GM12878 (cell line): ENCODE measurements around the gene BAIAP2L1. TPM values are rescaled to one million over a fixed set of nuclear protein-coding genes. Genes with fewer than 3 reads are reported as not detected.

Experiments used
- ATAC-seq: fragments of 200-7000 bp; cut with Tn5 transposase; 3 replicates; pipeline ENCODE4 v1.9.1; 2020; ENCODE audit warnings: mild to moderate bottlenecking, moderate library complexity
- BruUV-seq: library from RNA; stranded (reverse); fragments of 400-500 nt; replicated peaks from 2 replicates; lab custom pipeline; 2021; lab: Mats Ljungman, UMichigan
- CTCF ChIA-PET: fragments of 300-600 bp; sonication (Branson Sonifier 250); formaldehyde crosslinking; extraction: SDS; loops from one replicate; lab custom pipeline; 2021; ENCODE audit warnings: inconsistent platforms; lab: Yijun Ruan, JAX
- POLR2A ChIA-PET: fragments of 350-600 bp; formaldehyde crosslinking; extraction: SDS; loops from one replicate; lab custom pipeline; 2021; ENCODE audit warnings: inconsistent platforms; lab: Charles Lee
- RAD21 ChIA-PET: fragments of 300-600 bp; sonication (Branson Sonifier 250); formaldehyde crosslinking; loops from one replicate; lab custom pipeline; 2023; ENCODE audit warnings: antibody characterized with exemption; ENCODE audit not compliant: unreplicated experiment; lab: Charles Lee
- SMC1A ChIA-PET: fragments of 300-600 bp; sonication (Branson Sonifier 250); formaldehyde crosslinking; loops from one replicate; lab custom pipeline; 2023; ENCODE audit not compliant: unreplicated experiment, uncharacterized antibody; lab: Charles Lee
- DNase-seq: peaks from one replicate; pipeline ENCODE4 v3.0.0-alpha.2; 2011; ENCODE audit warnings: low read depth, low spot score
- FAIRE-seq: peaks from 3 replicates; lab custom pipeline; 2011; peaks lifted over from hg19 to GRCh38; lab: Jason Lieb, UNC
- H2AFZ ChIP-seq: 2 replicates; pipeline ENCODE4 v1.6.0; 2011; ENCODE audit warnings: low read depth, low read length, control low read depth; ENCODE audit not compliant: control insufficient read depth
- H3K27ac ChIP-seq: 2 replicates; pipeline ENCODE4 v1.5.1; 2011; ENCODE audit warnings: control low read depth; ENCODE audit not compliant: control insufficient read depth, insufficient read depth
- H3K27me3 ChIP-seq, 2 experiments: replicated peaks in 1 of 2; 2 replicates each; pipeline versions ENCODE4 v1.6.0 to v1.6.1; 2011; ENCODE audit warnings: low read length in 1 of 2; ENCODE audit not compliant: control insufficient read depth in 2 of 2, insufficient read depth in 2 of 2
- H3K36me3 ChIP-seq, 2 experiments: 2 replicates each; pipeline ENCODE4 v1.5.1; 2011; ENCODE audit warnings: low read length in 1 of 2; ENCODE audit not compliant: control insufficient read depth in 2 of 2, insufficient read depth in 2 of 2
- H3K4me1 ChIP-seq: 2 replicates; pipeline ENCODE4 v1.6.1; 2011; ENCODE audit warnings: mild to moderate bottlenecking, low read length, moderate library complexity, mixed read lengths; ENCODE audit not compliant: control insufficient read depth, insufficient read depth
- H3K4me2 ChIP-seq: 2 replicates; pipeline ENCODE4 v1.6.0; 2011; ENCODE audit warnings: control low read depth; ENCODE audit not compliant: control insufficient read depth, insufficient read depth
- H3K4me3 ChIP-seq: fragments of 200-600 bp; sonication (generic); 2 replicates; pipeline ENCODE4 v1.5.1; 2016
- H3K79me2 ChIP-seq: 2 replicates; pipeline ENCODE4 v1.6.0; 2011; ENCODE audit warnings: low read length; ENCODE audit not compliant: control insufficient read depth, insufficient read depth
- H3K9ac ChIP-seq: 2 replicates; pipeline ENCODE4 v1.8.0; 2011; ENCODE audit warnings: low read length, control low read depth, mixed read lengths; ENCODE audit not compliant: control insufficient read depth, insufficient read depth
- H3K9me3 ChIP-seq: replicated peaks from 3 replicates; pipeline ENCODE4 v1.5.1; 2011; ENCODE audit warnings: mild to moderate bottlenecking, low read length; ENCODE audit not compliant: control insufficient read depth, insufficient read depth
- H4K20me1 ChIP-seq: 2 replicates; pipeline ENCODE4 v1.6.0; 2011; ENCODE audit not compliant: control insufficient read depth, insufficient read depth
- BCL11A ChIP-seq: IDR thresholded peaks from 2 replicates; pipeline ENCODE4 v1.6.1; 2011; ENCODE audit warnings: low read depth, low read length
- ESRRA ChIP-seq: IDR thresholded peaks from 2 replicates; pipeline ENCODE4 v1.6.1; 2012; ENCODE audit warnings: mild to moderate bottlenecking, low read length, improper control_type of control experiment
- GATAD2B ChIP-seq: fragments of 450-650 bp; conservative IDR thresholded peaks from 2 replicates; pipeline ENCODE4 v1.6.1; 2017; ENCODE audit warnings: low read depth, mild to moderate bottlenecking, moderate library complexity
- HCFC1 ChIP-seq: fragments of 150-350 bp; IDR thresholded peaks from 2 replicates; pipeline ENCODE4 v1.6.1; 2014; ENCODE audit warnings: low read length
- IRF3 ChIP-seq: fragments of 450-650 bp; IDR thresholded peaks from 2 replicates; pipeline ENCODE4 v1.6.1; 2014; ENCODE audit warnings: mild to moderate bottlenecking
- IRF4 ChIP-seq: IDR thresholded peaks from 2 replicates; pipeline ENCODE4 v1.6.1; 2011; ENCODE audit warnings: low read depth, low read length
- MEF2B ChIP-seq: fragments of 450-650 bp; IDR thresholded peaks from 2 replicates; pipeline ENCODE4 v1.6.1; 2018; ENCODE audit warnings: mild to moderate bottlenecking, moderate library complexity; ENCODE audit not compliant: partially characterized antibody, poor library complexity, severe bottlenecking
- MTA3 ChIP-seq: IDR thresholded peaks from 2 replicates; pipeline ENCODE4 v1.6.1; 2012; ENCODE audit warnings: low read length, inconsistent platforms, borderline replicate concordance
- NBN ChIP-seq: fragments of 450-650 bp; IDR thresholded peaks from 2 replicates; pipeline ENCODE4 v1.6.1; 2016
- PBX3 ChIP-seq: IDR thresholded peaks from 2 replicates; pipeline ENCODE4 v1.6.1; 2011; ENCODE audit warnings: mild to moderate bottlenecking, low read depth, low read length, moderate library complexity; ENCODE audit not compliant: insufficient replicate concordance
- RUNX3 ChIP-seq: IDR thresholded peaks from 2 replicates; pipeline ENCODE4 v1.6.1; 2012; ENCODE audit warnings: low read length, inconsistent platforms
- SMC3 ChIP-seq: IDR thresholded peaks from 2 replicates; pipeline ENCODE4 v1.6.1; 2011; ENCODE audit warnings: low read length, improper control_type of control experiment, borderline replicate concordance
- ZNF622 ChIP-seq: fragments of 450-650 bp; IDR thresholded peaks from 2 replicates; pipeline ENCODE4 v1.6.1; 2017; ENCODE audit warnings: mild to moderate bottlenecking, inconsistent platforms
- WGBS: methylation state at CpG from one replicate; pipeline ENCODE4 v1.1.6; 2016; ENCODE audit warnings: low lambda C conversion rate; ENCODE audit not compliant: insufficient replicate concordance, insufficient coverage; ENCODE audit errors: missing lambda C conversion rate; 5-methylcytosine and 5-hydroxymethylcytosine counted together
- in situ Hi-C: fragments of 300-500 bp; cut with MboI; formaldehyde crosslinking; loops from 9 replicates; pipeline ENCODE4 v1.14.3; 2018; ENCODE audit warnings: mixed read lengths
- intact Hi-C: fragments of 100-400 bp; cut with micrococcal nuclease; formaldehyde crosslinking; loops from one replicate; pipeline ENCODE4 v1.14.2; 2022; ENCODE audit not compliant: unreplicated experiment
- polyA plus RNA-seq, 11 experiments: library from polyadenylated mRNA; depleted of rRNA in 4 of 11; unstranded in 6 of 11; stranded (reverse) in 5 of 11; fragments of >200 nt; fragmentation: Nextera tagmentation in 4 of 11; fragmentation: Illumina TruSeq in 1 of 11; extraction: Ambion mirVana in 4 of 11; extraction: Trizol in 1 of 11; gene quantifications; 1 replicate in 1 of 11; 2 replicates in 10 of 11; pipeline versions ENCODE4 v1.2.1 to v1.2.3, GENCODE V29; 2011 to 2016; ENCODE audit warnings: inconsistent platforms in 2 of 11, missing spikeins in 2 of 11, low read depth in 1 of 11
- total RNA-seq, 4 experiments: library from RNA; depleted of rRNA in 3 of 4; stranded (reverse); fragments of >200 nt in 3 of 4; fragmentation: Illumina TruSeq in 1 of 4; extraction: Trizol in 1 of 4; gene quantifications; 2 replicates each; pipeline versions ENCODE4 v1.2.1 to v1.2.3, GENCODE V29; 2013 to 2021

The BAIAP2L1 gene
- total and polyA plus RNA-seq, 10 of the 15 experiments (the other 5 are each of a cell fraction or from before 2014, with no cell fraction given): 8.9 to 60.2 (median 35.7) TPM

GRCh38 chr7:98335411-98335977 is 65.4 kb downstream of the BAIAP2L1 start:
- ATAC-seq: no peak
- ChIA-PET POLR2A (no interaction called here), CTCF (no interaction called here), SMC1A (no interaction called here), RAD21 (no interaction called here)
- WGBS: 95% methylated on average over 8 of the region's 8 CpGs
- in situ Hi-C loops: no loop called here
- no peak for FAIRE-seq
- no peak overlapping the region for H3K4me3 ChIP-seq
- no peak for DNase-seq
- no peaks in the 10 kb centered on the region for H4K20me1 ChIP-seq
- peaks cover 0 to 3% of the 10 kb centered on the region in 2 experiments; a peak in 2 of 4 replicates for H3K36me3 ChIP-seq
- intact Hi-C loops: no loop called here
- peaks cover 2% of the 10 kb centered on the region for H3K9me3 ChIP-seq
- H3K9ac ChIP-seq: no peak overlapping the region
- no peak overlapping the region for H2AFZ ChIP-seq
- H3K4me2 ChIP-seq: no peak overlapping the region
- H3K27ac ChIP-seq: no peak overlapping the region
- H3K4me1 ChIP-seq: no peaks in the 10 kb centered on the region
- BruUV-seq: no TSS peak
- H3K27me3 ChIP-seq: no peaks in the 10 kb centered on the region
- TF ChIP-seq ZNF622: no peak
- no peak for TF ChIP-seq NBN
- no peak for TF ChIP-seq MTA3
- TF ChIP-seq GATAD2B: no peak
- TF ChIP-seq ESRRA: no peak
- TF ChIP-seq MEF2B: no peak
- no peak for TF ChIP-seq IRF4
- no peak for TF ChIP-seq PBX3
- TF ChIP-seq SMC3: no peak
- no peak for TF ChIP-seq IRF3
- no peak for TF ChIP-seq HCFC1
- no peak for TF ChIP-seq BCL11A
- TF ChIP-seq RUNX3: no peak
- H3K79me2 ChIP-seq: no peaks in the 10 kb centered on the region
